ENCODE results near the gene COX6B2. TPM values are rescaled to one million over a fixed set of nuclear protein-coding genes. Genes with fewer than 3 reads are reported as not detected.

Gene COX6B2
- total RNA-seq, 2 donors from 2014 or later: 0.75 to 0.84 TPM

DNA sequence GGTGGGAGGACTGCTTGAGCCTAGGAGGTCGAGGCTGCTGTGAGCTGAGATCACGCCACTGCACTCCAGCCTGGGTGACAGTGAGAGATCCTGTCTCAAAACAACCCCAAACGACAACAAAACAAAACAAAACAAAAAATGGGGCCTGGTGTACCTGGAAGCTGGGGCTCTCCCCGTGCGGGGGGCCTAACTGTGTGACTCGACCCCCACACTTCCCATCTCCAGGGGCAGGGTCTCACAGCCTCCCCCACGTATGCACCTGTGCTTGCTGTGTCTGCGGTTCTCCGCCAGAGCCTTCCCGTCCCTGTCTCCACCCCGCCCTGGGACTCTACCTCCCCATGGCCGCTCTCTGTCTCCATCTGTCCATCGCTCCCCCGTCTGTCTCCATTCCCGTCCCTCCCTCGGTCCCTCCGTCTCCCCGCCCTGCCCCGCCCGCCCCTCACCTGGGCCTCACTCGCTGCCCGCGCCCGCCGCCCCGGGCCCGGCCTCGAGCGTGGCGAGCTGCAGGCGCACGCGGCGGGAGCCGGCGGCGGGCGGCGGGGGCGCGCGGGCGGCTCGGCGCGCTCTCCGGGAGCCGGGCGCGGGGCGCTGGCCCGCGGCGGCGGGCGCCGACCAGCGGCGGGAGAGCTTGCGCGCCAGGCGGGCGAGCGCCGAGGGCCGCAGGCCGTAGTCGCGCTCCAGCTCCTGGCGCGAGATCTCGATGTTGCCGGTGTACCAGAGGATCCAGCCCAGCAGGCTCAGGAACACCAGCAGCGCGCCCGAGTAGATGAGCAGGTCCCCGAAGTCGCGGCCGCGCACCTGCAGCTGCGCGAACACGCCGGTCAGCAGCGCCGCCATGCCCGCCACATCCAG lies 29.0 kb upstream of the COX6B2 start:
- no peaks in the 10 kb centered on the region for H3K9me3 Mint-ChIP-seq
- Histone ChIP-seq H3K27me3 (ENCODE audit: control insufficient read depth, insufficient read depth, low read length, poor library complexity, severe bottlenecking) (no peaks in the 10 kb centered on the region), H3K4me3 (ENCODE audit: low read length) (peak overlapping the region; percentile 73), H3K36me3 (ENCODE audit: control insufficient read depth, insufficient read depth, low read length) (peaks cover 22% of the 10 kb centered on the region), H3K9ac (ENCODE audit: extremely low read depth, low read length, poor library complexity, severe bottlenecking) (no peak overlapping the region), H3K27ac (ENCODE audit: low read depth, low read length) (no peak overlapping the region), H3K4me1 (ENCODE audit: control insufficient read depth, insufficient read depth, low read length) (peaks cover 13% of the 10 kb centered on the region), H3K9me3 (ENCODE audit: control insufficient read depth, low read length) (peaks cover 3% of the 10 kb centered on the region)
- peaks cover 32% of the 10 kb centered on the region for H3K27me3 Mint-ChIP-seq (ENCODE audit: insufficient read depth)
- peak overlapping the region; percentile 70 for H3K27ac Mint-ChIP-seq
- TF ChIP-seq, protein P1, sequence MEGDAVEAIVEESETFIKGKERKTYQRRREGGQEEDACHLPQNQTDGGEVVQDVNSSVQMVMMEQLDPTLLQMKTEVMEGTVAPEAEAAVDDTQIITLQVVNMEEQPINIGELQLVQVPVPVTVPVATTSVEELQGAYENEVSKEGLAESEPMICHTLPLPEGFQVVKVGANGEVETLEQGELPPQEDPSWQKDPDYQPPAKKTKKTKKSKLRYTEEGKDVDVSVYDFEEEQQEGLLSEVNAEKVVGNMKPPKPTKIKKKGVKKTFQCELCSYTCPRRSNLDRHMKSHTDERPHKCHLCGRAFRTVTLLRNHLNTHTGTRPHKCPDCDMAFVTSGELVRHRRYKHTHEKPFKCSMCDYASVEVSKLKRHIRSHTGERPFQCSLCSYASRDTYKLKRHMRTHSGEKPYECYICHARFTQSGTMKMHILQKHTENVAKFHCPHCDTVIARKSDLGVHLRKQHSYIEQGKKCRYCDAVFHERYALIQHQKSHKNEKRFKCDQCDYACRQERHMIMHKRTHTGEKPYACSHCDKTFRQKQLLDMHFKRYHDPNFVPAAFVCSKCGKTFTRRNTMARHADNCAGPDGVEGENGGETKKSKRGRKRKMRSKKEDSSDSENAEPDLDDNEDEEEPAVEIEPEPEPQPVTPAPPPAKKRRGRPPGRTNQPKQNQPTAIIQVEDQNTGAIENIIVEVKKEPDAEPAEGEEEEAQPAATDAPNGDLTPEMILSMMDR (conservative IDR thresholded peaks at IDR 0.05): no peak
- H3K4me1 Mint-ChIP-seq: peaks cover 26% of the 10 kb centered on the region
- WGBS, 2 experiments (ENCODE audit: insufficient coverage in 1 of 2, insufficient read length in 1 of 2): 6 to 17% methylated on average over 26 to 88 of the region's 88 CpGs
- H3K4me3 Mint-ChIP-seq: peak overlapping the region; percentile 98
- H3K36me3 Mint-ChIP-seq (ENCODE audit: low read depth): peaks cover 28% of the 10 kb centered on the region
- peak; percentile 85 for DNase-seq

- Histone ChIP-seq H3K27ac (ENCODE audit: low read depth, low read length) (no peak overlapping the region), H3K9ac (ENCODE audit: extremely low read depth, low read length, poor library complexity, severe bottlenecking) (no peak overlapping the region), H3K4me1 (ENCODE audit: control insufficient read depth, insufficient read depth, low read length) (peaks cover 6% of the 10 kb centered on the region), H3K4me3 (ENCODE audit: low read length) (no peak overlapping the region), H3K27me3 (ENCODE audit: control insufficient read depth, insufficient read depth, low read length, poor library complexity, severe bottlenecking) (peaks cover under 1% of the 10 kb centered on the region), H3K36me3 (ENCODE audit: control insufficient read depth, insufficient read depth, low read length) (peaks cover 13% of the 10 kb centered on the region), H3K9me3 (ENCODE audit: control insufficient read depth, low read length) (peaks cover 3% of the 10 kb centered on the region)
- DNase-seq: no peak
- peak overlapping the region; percentile 98 for H3K4me3 Mint-ChIP-seq
- H3K27me3 Mint-ChIP-seq (ENCODE audit: insufficient read depth): peaks cover 39% of the 10 kb centered on the region
- TF ChIP-seq, protein P1 (conservative IDR thresholded peaks at IDR 0.05): no peak
- 95 to 100% methylated on average over 3 of the region's 3 CpGs for WGBS, 2 experiments (ENCODE audit: insufficient coverage in 1 of 2, insufficient read length in 1 of 2)
- no peak overlapping the region for H3K27ac Mint-ChIP-seq
- H3K4me1 Mint-ChIP-seq: peaks cover 22% of the 10 kb centered on the region
- no peaks in the 10 kb centered on the region for H3K9me3 Mint-ChIP-seq
- H3K36me3 Mint-ChIP-seq (ENCODE audit: low read depth): peaks cover 19% of the 10 kb centered on the region
These were observed 28.1 kb upstream of the COX6B2 start for GRCh38 chr19:55382522-55383054.

DNA sequence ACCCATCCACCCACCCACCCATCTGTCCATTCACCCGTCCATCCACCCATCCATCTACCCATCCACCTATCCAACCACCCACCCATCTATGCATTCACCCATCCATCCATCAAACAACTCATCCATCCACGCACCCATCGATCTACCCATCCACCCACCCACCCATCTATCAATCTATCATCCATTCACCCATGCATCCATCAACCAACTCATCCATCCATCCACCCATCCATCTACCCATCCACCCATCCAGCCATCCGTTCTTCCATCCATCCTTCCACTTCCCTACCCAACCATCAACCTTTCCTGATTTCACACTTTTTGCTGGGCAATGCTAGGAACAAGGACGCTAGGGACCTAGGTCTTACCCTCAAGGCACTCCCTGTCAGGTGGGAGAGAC lies 27.5 kb upstream of the COX6B2 start:
- Mint-ChIP-seq H3K36me3 (ENCODE audit: low read depth) (peaks cover 13% of the 10 kb centered on the region), H3K27ac (no peak overlapping the region), H3K9me3 (no peaks in the 10 kb centered on the region), H3K4me1 (peaks cover 16% of the 10 kb centered on the region), H3K4me3 (peak overlapping the region; percentile 98), H3K27me3 (ENCODE audit: insufficient read depth) (peaks cover 42% of the 10 kb centered on the region)
- no peak overlapping the region for H3K27ac ChIP-seq (ENCODE audit: low read depth, low read length)
- H3K36me3 ChIP-seq (ENCODE audit: control insufficient read depth, insufficient read depth, low read length): peaks cover 7% of the 10 kb centered on the region
- H3K4me1 ChIP-seq (ENCODE audit: control insufficient read depth, insufficient read depth, low read length): peaks cover under 1% of the 10 kb centered on the region
- 89 to 93% methylated on average over 5 of the region's 5 CpGs for WGBS, 2 experiments (ENCODE audit: insufficient coverage in 1 of 2, insufficient read length in 1 of 2)
- no peak overlapping the region for H3K4me3 ChIP-seq (ENCODE audit: low read length)
- no peak overlapping the region for H3K9ac ChIP-seq (ENCODE audit: extremely low read depth, low read length, poor library complexity, severe bottlenecking)
- H3K9me3 ChIP-seq (ENCODE audit: control insufficient read depth, low read length): peaks cover 3% of the 10 kb centered on the region
- DNase-seq: no peak
- TF ChIP-seq, protein P1 (conservative IDR thresholded peaks at IDR 0.05): no peak
- peaks cover 4% of the 10 kb centered on the region for H3K27me3 ChIP-seq (ENCODE audit: control insufficient read depth, insufficient read depth, low read length, poor library complexity, severe bottlenecking)
